ENCODE results near the gene P2RY8.
"Not testable (repeated sequence)": the region's sequence is repeated elsewhere in the genome, so short reads cannot be mapped to it uniquely, and the experiment has no call there.

Gene P2RY8

GRCh38 chrX:1518512-1518911 lies 18.5 kb downstream of the P2RY8 start:
- DNase-seq, result no peak

GRCh38 chrX:1516596-1517104 lies 20.3 kb downstream of the P2RY8 start:
- no peak for DNase-seq

- DNase-seq, result no peak
Measured at GRCh38 chrX:1511829-1512228, 25.2 kb downstream of the P2RY8 start.

- DNase-seq, result no peak
Measured at GRCh38 chrX:1511150-1511549, 25.8 kb downstream of the P2RY8 start.

GRCh38 chrX:1507511-1508463 lies 29.2 kb downstream of the P2RY8 start:
- DNase-seq, result no peak

GRCh38 chrX:1506916-1507315 lies 30.1 kb downstream of the P2RY8 start:
- no peak for DNase-seq

- DNase-seq, result no peak
Measured at GRCh38 chrX:1502853-1503252, 34.1 kb downstream of the P2RY8 start.

- no peak for DNase-seq
Measured at GRCh38 chrX:1502241-1502640, 34.7 kb downstream of the P2RY8 start.

GRCh38 chrX:1500701-1501624 lies 36.0 kb downstream of the P2RY8 start:
- DNase-seq, result peak in 1 of 6 experiments; percentile 20

- DNase-seq, result no peak
Measured at GRCh38 chrX:1496076-1496475, 40.9 kb downstream of the P2RY8 start.

- DNase-seq, result peak in 1 of 6 experiments; percentile 37
Measured at GRCh38 chrX:1493877-1494510, 43.0 kb downstream of the P2RY8 start.

GRCh38 chrX:1493412-1493811 lies 43.6 kb downstream of the P2RY8 start:
- DNase-seq, result peak in 2 of 6 experiments; percentile 22 to 51

- DNase-seq, result no peak
Measured at GRCh38 chrX:1492421-1493012, 44.5 kb downstream of the P2RY8 start.

- no peak for DNase-seq
Measured at GRCh38 chrX:1491851-1492349, 45.1 kb downstream of the P2RY8 start.

- not testable (repeated sequence) for DNase-seq
Measured at GRCh38 chrX:1491248-1491647, 45.7 kb downstream of the P2RY8 start.

GRCh38 chrX:1490723-1491122 lies 46.3 kb downstream of the P2RY8 start:
- DNase-seq, result not testable (repeated sequence)

GRCh38 chrX:1489354-1489753 lies 47.6 kb downstream of the P2RY8 start:
- DNase-seq, result not testable (repeated sequence)

- DNase-seq, result no peak
Measured at GRCh38 chrX:1488745-1489144, 48.2 kb downstream of the P2RY8 start.

- DNase-seq, result no peak
Measured at GRCh38 chrX:1488141-1488540, 48.8 kb downstream of the P2RY8 start.

GRCh38 chrX:1487401-1487800 lies 49.6 kb downstream of the P2RY8 start:
- no peak for DNase-seq

- DNase-seq, result no peak
Measured at GRCh38 chrX:1486749-1487361, 50.1 kb downstream of the P2RY8 start.

- DNase-seq, result no peak
Measured at GRCh38 chrX:1486177-1486576, 50.8 kb downstream of the P2RY8 start.

Data from stimulated activated naive CD4-positive, alpha-beta T cell (primary cell).